Measurements from ENCODE around the gene MECR. TPM values are rescaled to one million over a fixed set of nuclear protein-coding genes. Genes with fewer than 3 reads are reported as not detected.

MECR gene
- total and polyA plus RNA-seq, 10 of the 15 experiments (the other 5 are each of a cell fraction or from before 2014, with no cell fraction given) = 7.6 to 66.3 (median 38.7) TPM

- Histone ChIP-seq H3K27ac (ENCODE audit: control insufficient read depth, insufficient read depth) (no peak overlapping the region), H3K79me2 (ENCODE audit: control insufficient read depth, insufficient read depth, low read length) (peaks cover 85% of the 10 kb centered on the region), H3K4me2 (ENCODE audit: control insufficient read depth, insufficient read depth) (no peak overlapping the region), H3K9me3 (replicated peaks; ENCODE audit: control insufficient read depth, insufficient read depth, low read length) (no peaks in the 10 kb centered on the region), H3K4me3 (no peak overlapping the region; the same call in 1 of the 2 replicates), H2AFZ (ENCODE audit: control insufficient read depth, low read depth, low read length) (no peak overlapping the region), H3K27me3 (replicated peaks in 1 of 2; ENCODE audit: control insufficient read depth in 2 of 2, insufficient read depth in 2 of 2, low read length in 1 of 2) (no peaks in the 10 kb centered on the region), H3K4me1 (ENCODE audit: control insufficient read depth, insufficient read depth, low read length) (peaks cover 5% of the 10 kb centered on the region; the same call in 1 of the 2 replicates), H3K9ac (ENCODE audit: control insufficient read depth, insufficient read depth, low read length) (no peak overlapping the region), H4K20me1 (ENCODE audit: control insufficient read depth, insufficient read depth) (peaks cover 4% of the 10 kb centered on the region; the same call in 1 of the 2 replicates), H3K36me3 (ENCODE audit: control insufficient read depth in 2 of 2, insufficient read depth in 2 of 2, low read length in 1 of 2) (peaks cover 13 to 42% of the 10 kb centered on the region in 2 experiments)
- ChIA-PET CTCF (interaction anchor here (0.9 to 2.5 kb wide), 5 partner anchors 10 to 60 kb away, joined by 3 to 17 read pairs (median 4); partner anchors contain the start of genes MECR and SRSF4), POLR2A (interaction anchor here (4.7 kb wide), 1 partner anchor 11 kb away, joined by 50 read pairs; the partner anchor contains the start of gene SRSF4), RAD21 (ENCODE audit: unreplicated experiment) (interaction anchor here (0.8 to 3.0 kb wide), 3 partner anchors 11 to 286 kb away, joined by 3 to 22 read pairs (median 3); partner anchors contain the start of gene SRSF4), SMC1A (ENCODE audit: uncharacterized antibody, unreplicated experiment) (interaction anchor here (0.6 to 3.7 kb wide), 8 partner anchors 10 to 336 kb away, joined by 3 to 27 read pairs (median 4); partner anchors contain the start of gene SRSF4)
- TF ChIP-seq, protein P1, sequence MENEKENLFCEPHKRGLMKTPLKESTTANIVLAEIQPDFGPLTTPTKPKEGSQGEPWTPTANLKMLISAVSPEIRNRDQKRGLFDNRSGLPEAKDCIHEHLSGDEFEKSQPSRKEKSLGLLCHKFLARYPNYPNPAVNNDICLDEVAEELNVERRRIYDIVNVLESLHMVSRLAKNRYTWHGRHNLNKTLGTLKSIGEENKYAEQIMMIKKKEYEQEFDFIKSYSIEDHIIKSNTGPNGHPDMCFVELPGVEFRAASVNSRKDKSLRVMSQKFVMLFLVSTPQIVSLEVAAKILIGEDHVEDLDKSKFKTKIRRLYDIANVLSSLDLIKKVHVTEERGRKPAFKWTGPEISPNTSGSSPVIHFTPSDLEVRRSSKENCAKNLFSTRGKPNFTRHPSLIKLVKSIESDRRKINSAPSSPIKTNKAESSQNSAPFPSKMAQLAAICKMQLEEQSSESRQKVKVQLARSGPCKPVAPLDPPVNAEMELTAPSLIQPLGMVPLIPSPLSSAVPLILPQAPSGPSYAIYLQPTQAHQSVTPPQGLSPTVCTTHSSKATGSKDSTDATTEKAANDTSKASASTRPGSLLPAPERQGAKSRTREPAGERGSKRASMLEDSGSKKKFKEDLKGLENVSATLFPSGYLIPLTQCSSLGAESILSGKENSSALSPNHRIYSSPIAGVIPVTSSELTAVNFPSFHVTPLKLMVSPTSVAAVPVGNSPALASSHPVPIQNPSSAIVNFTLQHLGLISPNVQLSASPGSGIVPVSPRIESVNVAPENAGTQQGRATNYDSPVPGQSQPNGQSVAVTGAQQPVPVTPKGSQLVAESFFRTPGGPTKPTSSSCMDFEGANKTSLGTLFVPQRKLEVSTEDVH (IDR thresholded peaks at IDR 0.05; ENCODE audit: low read depth, partially characterized antibody) = no peak
- TF ChIP-seq SMC3 (IDR thresholded peaks at IDR 0.05; ENCODE audit: borderline replicate concordance, low read length) = no peak
- TF ChIP-seq SMAD1 (IDR thresholded peaks at IDR 0.05; ENCODE audit: low read depth, partially characterized antibody) = no peak
- TF ChIP-seq SP1 (IDR thresholded peaks at IDR 0.05; ENCODE audit: low read depth, low read length) = no peak
- no peak for TF ChIP-seq RELA (IDR thresholded peaks at IDR 0.05; ENCODE audit: borderline replicate concordance, partially characterized antibody)
- no peak for TF ChIP-seq CHD2 (IDR thresholded peaks at IDR 0.05; ENCODE audit: borderline replicate concordance, low read depth, low read length)
- TF ChIP-seq CBX5 (IDR thresholded peaks at IDR 0.05; ENCODE audit: low read depth) = no peak
- TF ChIP-seq MTA3 (IDR thresholded peaks at IDR 0.05; ENCODE audit: borderline replicate concordance, low read length) = no peak
- TF ChIP-seq POLR2AphosphoS5 (IDR thresholded peaks at IDR 0.05; ENCODE audit: low read length) = no peak
- intact Hi-C loops (cut with micrococcal nuclease; ENCODE audit: unreplicated experiment) = no loop called here
- BruUV-seq (replicated peaks) = no TSS peak
- no peak for ATAC-seq
- DNase-seq (ENCODE audit: low read depth, low spot score) = no peak
- in situ Hi-C loops (cut with MboI) = no loop called here
- 0% methylated on average over 3 of the region's 3 CpGs for WGBS (ENCODE audit: insufficient coverage, insufficient replicate concordance, low lambda C conversion rate, missing lambda C conversion rate)
- no peak for FAIRE-seq
These were observed 60.8 kb downstream of the MECR start for GRCh38 chr1:29169976-29170375.
